GM12801 (cell line): ENCODE measurements around the gene RCBTB2.

Experiments
- TF ChIP-seq, protein P1 (sequence below): IDR thresholded peaks from one replicate; pipeline ENCODE4 v1.5.1; 2011; ENCODE audit warnings: control low read depth; ENCODE audit not compliant: insufficient read length; ENCODE audit errors: extremely low read depth

The RCBTB2 gene

DNA sequence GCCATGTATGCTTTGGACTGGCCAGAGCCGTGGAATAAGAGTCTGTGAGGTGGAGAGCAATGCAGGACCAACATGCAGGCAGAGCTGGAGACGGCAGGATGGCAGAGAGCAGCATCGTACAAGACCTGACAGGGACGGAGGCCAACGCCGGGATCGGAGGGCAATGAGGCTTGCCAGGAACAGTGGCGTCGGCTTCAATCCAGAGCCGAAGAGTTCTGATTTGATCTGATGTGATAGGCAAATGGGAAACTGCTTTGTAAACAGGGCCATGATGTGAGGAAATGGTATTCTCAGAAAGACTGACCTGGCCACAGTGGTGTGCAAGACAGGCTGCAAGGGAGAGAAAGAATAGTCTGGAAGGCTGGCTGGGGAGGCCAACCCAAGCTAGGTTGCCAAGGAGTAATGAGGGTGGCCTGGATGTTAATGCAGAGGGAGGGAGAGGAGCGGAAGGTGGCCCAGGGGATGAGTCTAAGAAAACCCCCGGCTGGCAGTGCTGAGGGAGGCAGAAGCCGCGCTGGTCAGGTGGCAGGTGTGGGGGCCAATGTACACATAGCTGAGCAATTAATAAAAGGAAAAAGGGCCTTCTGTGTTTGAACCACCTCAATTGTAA is 26.7 kb downstream of the RCBTB2 start:
- TF ChIP-seq, protein P1, sequence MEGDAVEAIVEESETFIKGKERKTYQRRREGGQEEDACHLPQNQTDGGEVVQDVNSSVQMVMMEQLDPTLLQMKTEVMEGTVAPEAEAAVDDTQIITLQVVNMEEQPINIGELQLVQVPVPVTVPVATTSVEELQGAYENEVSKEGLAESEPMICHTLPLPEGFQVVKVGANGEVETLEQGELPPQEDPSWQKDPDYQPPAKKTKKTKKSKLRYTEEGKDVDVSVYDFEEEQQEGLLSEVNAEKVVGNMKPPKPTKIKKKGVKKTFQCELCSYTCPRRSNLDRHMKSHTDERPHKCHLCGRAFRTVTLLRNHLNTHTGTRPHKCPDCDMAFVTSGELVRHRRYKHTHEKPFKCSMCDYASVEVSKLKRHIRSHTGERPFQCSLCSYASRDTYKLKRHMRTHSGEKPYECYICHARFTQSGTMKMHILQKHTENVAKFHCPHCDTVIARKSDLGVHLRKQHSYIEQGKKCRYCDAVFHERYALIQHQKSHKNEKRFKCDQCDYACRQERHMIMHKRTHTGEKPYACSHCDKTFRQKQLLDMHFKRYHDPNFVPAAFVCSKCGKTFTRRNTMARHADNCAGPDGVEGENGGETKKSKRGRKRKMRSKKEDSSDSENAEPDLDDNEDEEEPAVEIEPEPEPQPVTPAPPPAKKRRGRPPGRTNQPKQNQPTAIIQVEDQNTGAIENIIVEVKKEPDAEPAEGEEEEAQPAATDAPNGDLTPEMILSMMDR = no peak

DNA sequence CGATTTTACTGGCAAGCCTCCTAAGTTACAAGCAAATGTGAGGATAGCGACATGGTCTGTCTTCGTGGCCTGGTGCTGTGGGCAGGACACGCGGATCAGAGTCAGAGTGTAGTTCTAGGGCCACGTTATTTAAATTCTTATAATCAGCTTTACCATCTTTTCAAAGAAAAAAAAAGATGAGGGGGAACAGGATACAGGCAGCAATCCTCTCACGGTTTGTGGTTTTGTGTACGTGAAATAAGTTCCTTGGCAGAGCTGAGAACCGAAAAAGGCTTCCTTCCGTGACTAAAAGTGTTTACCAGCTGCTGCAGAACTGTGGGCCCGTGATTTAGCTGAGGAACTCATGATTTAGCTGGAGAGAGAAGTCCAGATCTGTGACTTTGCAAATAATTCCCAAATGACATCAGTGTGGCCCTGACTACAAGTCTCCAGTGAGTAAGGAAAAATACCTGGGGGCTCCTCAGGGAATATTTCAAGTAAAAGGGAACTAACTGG is 27.2 kb downstream of the RCBTB2 start:
- TF ChIP-seq, protein P1 = no peak

DNA sequence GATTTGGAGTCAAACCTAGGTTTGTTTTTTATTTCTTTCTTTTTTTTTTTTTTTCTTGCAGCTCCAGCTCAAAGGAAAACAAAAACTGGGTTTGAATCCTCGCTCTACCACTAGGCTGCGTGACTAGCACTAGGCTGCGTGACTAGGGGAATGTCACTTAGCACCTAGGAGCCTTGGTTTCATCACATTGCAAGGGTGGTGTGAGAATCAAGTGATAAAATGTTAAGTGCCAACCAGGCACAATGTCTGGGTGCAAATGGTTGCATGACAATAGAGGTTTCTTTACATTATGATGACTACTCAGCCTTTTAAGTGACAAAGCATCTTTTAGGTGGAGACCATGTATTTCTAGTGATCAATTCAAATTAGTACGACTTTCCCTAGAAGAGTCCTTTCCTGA is 27.9 kb downstream of the RCBTB2 start:
- TF ChIP-seq, protein P1 = no peak

DNA sequence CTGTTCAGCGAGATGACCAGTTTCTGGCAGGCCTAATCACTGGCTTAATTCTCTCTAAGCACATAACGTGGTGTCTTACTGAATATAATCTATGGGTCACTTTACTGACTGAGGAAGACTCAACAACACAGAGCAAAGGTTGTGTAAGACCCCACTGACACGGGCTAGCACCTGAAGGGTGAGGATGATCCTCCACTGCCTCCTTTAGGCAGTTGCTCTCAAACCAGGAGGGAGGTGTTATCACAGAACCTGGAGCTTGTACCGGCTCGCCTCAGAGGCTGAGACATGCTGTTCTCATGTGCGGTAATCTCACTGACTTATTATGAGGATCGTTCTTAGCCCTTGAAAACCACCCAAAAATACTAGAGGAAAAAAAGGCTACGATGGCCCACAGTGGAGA is 28.3 kb downstream of the RCBTB2 start:
- TF ChIP-seq, protein P1 = no peak

DNA sequence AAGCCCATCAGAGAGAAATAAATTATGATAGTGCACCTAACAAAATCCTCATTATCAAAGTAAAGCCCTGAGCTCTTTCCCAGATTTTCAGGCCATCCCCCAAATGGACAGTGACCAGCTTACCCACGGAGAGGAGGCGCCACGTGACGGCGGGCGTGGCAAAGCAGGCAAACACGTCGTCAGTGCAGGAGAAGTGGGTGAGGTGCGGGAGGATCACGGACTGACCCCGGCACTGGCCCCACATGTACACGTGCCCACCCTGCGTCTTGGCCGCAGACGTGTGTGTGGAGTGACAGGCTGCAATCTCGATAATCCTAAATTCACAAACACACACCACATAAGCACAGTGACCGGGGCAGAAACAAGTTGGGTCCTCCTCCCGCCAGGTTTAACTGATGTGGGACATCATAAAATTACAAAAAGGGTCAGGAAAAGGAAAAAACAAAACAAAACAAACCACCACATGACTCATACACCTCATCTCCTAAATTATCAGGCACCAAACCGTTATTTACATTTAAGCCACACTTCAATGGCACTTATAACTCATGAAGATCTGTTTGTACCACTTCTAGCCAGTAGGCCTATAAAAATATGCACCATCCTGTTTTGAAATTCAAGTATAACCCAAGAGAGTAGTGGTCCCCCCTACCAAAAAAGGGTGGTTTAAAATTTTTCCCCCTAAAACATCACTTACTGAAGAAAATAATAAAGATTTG is 30.1 kb downstream of the RCBTB2 start:
- TF ChIP-seq, protein P1 = no peak

DNA sequence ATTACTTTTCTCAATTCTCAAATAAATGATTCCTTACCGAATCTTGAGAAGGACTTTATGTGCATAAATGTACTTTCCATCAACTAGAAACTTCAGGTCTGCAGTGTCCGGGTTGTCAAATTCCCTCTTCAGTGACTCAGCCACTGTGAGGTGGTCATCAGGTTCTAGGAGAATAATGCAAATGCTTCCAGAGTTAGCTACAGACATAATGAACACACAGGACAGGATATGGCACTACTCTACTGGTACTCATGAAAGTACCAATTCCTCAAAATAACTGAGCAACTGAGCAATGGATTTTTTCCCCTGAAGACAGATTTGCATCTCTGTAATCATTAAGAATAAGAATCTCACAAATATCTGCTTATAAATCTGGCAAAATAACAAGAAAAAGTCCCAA is 31.2 kb downstream of the RCBTB2 start:
- TF ChIP-seq, protein P1 = no peak

DNA sequence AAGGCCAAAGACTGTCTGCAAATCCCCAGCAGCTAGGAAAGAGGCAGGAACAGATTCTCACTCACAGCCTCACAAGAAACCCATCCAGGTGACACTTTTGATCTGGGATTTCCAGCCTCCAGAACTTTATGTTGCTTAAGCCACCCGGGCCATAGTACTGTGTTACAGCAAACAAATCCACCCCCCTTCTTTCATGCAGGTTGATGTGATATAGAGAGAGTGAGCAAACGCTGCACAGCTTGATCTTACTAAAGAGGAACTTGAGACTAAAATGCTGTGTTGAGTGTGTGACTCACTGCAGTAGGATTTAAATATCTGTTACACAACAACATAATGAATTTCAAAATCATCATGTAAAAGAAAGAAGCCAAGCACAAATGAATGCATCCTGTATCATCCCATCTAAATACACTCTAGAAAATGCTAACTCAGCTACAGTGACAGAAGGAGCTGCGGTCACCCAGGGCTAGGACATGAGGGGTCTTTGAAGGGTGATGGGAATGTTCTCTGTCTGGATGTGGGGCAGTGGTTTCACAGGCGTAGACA is 32.2 kb downstream of the RCBTB2 start:
- TF ChIP-seq, protein P1 = no peak
